GM23338 (cell line): ENCODE results near the gene ZNF562.

Experiments
- CREB1 ChIP-seq: fragments of 250-450 bp; sonication (Bioruptor Pico); IDR thresholded peaks from 2 replicates; pipeline ENCODE4 v1.5.0; 2020; ENCODE audit warnings: low read depth, mild to moderate bottlenecking, moderate library complexity
- EZH2 ChIP-seq: fragments of 200-600 bp; sonication (generic); IDR thresholded peaks from one replicate; pipeline ENCODE4 v1.8.0; 2017; ENCODE audit warnings: antibody characterized with exemption, mild to moderate bottlenecking, low read depth; ENCODE audit not compliant: unreplicated experiment
- EZH2phosphoT487 ChIP-seq: fragments of 200-600 bp; sonication (generic); IDR thresholded peaks from one replicate; pipeline ENCODE4 v1.8.1; 2018; ENCODE audit warnings: antibody characterized with exemption; ENCODE audit not compliant: unreplicated experiment
- JUNB ChIP-seq: IDR thresholded peaks from one replicate; pipeline ENCODE4 v1.6.1; 2016; ENCODE audit warnings: antibody characterized with exemption; ENCODE audit not compliant: unreplicated experiment
- NANOG ChIP-seq: IDR thresholded peaks from 2 replicates; pipeline ENCODE4 v1.6.1; 2016; ENCODE audit warnings: antibody characterized with exemption, borderline replicate concordance
- POLR2AphosphoS5 ChIP-seq: IDR thresholded peaks from 2 replicates; pipeline ENCODE4 v1.6.1; 2016; ENCODE audit warnings: antibody characterized with exemption, low read depth
- STAT1 ChIP-seq: IDR thresholded peaks from one replicate; pipeline ENCODE4 v1.6.1; 2016; ENCODE audit warnings: antibody characterized with exemption; ENCODE audit not compliant: unreplicated experiment
- ZNF114 ChIP-seq: fragments of 250-450 bp; sonication (Bioruptor Pico); IDR thresholded peaks from 2 replicates; pipeline ENCODE4 v1.5.0; 2020; ENCODE audit warnings: mild to moderate bottlenecking, moderate library complexity
- ZNF331 ChIP-seq: fragments of 250-450 bp; sonication (Bioruptor Pico); IDR thresholded peaks from 2 replicates; pipeline ENCODE4 v1.5.0; 2020; ENCODE audit warnings: low read depth, mild to moderate bottlenecking, moderate library complexity
- TF ChIP-seq, protein P1 (sequence below), 2 experiments: fragments of 200-600 bp in 1 of 2; sonication (generic) in 1 of 2; conservative IDR thresholded peaks; 2 replicates each; pipeline versions ENCODE4 v1.5.1 to v1.6.1; 2016 to 2017; ENCODE audit warnings: antibody characterized with exemption in 2 of 2, low read depth in 2 of 2, mild to moderate bottlenecking in 2 of 2, moderate library complexity in 1 of 2
- TF ChIP-seq, protein P2 (sequence below): IDR thresholded peaks from one replicate; pipeline ENCODE4 v1.6.1; 2018; ENCODE audit warnings: antibody characterized with exemption; ENCODE audit not compliant: unreplicated experiment

- TF ChIP-seq, protein P1, sequence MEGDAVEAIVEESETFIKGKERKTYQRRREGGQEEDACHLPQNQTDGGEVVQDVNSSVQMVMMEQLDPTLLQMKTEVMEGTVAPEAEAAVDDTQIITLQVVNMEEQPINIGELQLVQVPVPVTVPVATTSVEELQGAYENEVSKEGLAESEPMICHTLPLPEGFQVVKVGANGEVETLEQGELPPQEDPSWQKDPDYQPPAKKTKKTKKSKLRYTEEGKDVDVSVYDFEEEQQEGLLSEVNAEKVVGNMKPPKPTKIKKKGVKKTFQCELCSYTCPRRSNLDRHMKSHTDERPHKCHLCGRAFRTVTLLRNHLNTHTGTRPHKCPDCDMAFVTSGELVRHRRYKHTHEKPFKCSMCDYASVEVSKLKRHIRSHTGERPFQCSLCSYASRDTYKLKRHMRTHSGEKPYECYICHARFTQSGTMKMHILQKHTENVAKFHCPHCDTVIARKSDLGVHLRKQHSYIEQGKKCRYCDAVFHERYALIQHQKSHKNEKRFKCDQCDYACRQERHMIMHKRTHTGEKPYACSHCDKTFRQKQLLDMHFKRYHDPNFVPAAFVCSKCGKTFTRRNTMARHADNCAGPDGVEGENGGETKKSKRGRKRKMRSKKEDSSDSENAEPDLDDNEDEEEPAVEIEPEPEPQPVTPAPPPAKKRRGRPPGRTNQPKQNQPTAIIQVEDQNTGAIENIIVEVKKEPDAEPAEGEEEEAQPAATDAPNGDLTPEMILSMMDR (conservative IDR thresholded peaks at IDR 0.05; ENCODE audit: low read depth in 2 of 2), result no peak
- no peak for TF ChIP-seq EZH2phosphoT487
- no peak for TF ChIP-seq EZH2
- TF ChIP-seq POLR2AphosphoS5, result no peak
- TF ChIP-seq, protein P2, sequence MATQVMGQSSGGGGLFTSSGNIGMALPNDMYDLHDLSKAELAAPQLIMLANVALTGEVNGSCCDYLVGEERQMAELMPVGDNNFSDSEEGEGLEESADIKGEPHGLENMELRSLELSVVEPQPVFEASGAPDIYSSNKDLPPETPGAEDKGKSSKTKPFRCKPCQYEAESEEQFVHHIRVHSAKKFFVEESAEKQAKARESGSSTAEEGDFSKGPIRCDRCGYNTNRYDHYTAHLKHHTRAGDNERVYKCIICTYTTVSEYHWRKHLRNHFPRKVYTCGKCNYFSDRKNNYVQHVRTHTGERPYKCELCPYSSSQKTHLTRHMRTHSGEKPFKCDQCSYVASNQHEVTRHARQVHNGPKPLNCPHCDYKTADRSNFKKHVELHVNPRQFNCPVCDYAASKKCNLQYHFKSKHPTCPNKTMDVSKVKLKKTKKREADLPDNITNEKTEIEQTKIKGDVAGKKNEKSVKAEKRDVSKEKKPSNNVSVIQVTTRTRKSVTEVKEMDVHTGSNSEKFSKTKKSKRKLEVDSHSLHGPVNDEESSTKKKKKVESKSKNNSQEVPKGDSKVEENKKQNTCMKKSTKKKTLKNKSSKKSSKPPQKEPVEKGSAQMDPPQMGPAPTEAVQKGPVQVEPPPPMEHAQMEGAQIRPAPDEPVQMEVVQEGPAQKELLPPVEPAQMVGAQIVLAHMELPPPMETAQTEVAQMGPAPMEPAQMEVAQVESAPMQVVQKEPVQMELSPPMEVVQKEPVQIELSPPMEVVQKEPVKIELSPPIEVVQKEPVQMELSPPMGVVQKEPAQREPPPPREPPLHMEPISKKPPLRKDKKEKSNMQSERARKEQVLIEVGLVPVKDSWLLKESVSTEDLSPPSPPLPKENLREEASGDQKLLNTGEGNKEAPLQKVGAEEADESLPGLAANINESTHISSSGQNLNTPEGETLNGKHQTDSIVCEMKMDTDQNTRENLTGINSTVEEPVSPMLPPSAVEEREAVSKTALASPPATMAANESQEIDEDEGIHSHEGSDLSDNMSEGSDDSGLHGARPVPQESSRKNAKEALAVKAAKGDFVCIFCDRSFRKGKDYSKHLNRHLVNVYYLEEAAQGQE, result no peak
- TF ChIP-seq ZNF331, result no peak
- TF ChIP-seq JUNB, result no peak
- no peak for TF ChIP-seq CREB1 (CRISPR knock-in tag)
- TF ChIP-seq NANOG, result no peak
- TF ChIP-seq ZNF114 (CRISPR knock-in tag), result no peak
- no peak for TF ChIP-seq STAT1
Measured at GRCh38 chr19:9709305-9709704, 34.4 kb upstream of the ZNF562 start.
